ENCODE results near the gene RNF169. TPM values are rescaled to one million over a fixed set of nuclear protein-coding genes. Genes with fewer than 3 reads are reported as not detected.

RNF169 gene
- total RNA-seq, 4 donors from 2014 or later = 24.1 to 30.2 (median 27.5) TPM

GRCh38 chr11:74783241-74783871 is 34.7 kb downstream of the RNF169 start:
- TF ChIP-seq POLR2A (IDR thresholded peaks at IDR 0.05) (no peak), CTCF (IDR thresholded peaks at IDR 0.05) (no peak)
- Histone ChIP-seq H3K4me1 (peaks cover 7 to 8% of the 10 kb centered on the region in 2 donors), H3K36me3 (no peaks in the 10 kb centered on the region), H3K4me3 (replicated peaks in 1 of 3) (no peak overlapping the region), H3K27me3 (no peaks in the 10 kb centered on the region), H3K9me3 (no peaks in the 10 kb centered on the region), H3K27ac (no peak overlapping the region)
- intact Hi-C loops (cut with DNase I) = no loop called here
- DNase-seq = no peak
- WGBS, 2 donors = 72 to 75% methylated on average over 2 of the region's 2 CpGs

- WGBS, 2 donors = 74 to 82% methylated on average over 5 of the region's 5 CpGs
- intact Hi-C loops (cut with DNase I) = no loop called here
- peaks cover 7 to 8% of the 10 kb centered on the region in 2 donors for H3K4me1 ChIP-seq
- no peak overlapping the region for H3K4me3 ChIP-seq (replicated peaks in 1 of 3)
- TF ChIP-seq CTCF (IDR thresholded peaks at IDR 0.05) = no peak
- TF ChIP-seq POLR2A (IDR thresholded peaks at IDR 0.05) = no peak
- H3K27me3 ChIP-seq = no peaks in the 10 kb centered on the region
- no peak overlapping the region for H3K27ac ChIP-seq
- no peaks in the 10 kb centered on the region for H3K36me3 ChIP-seq
- no peaks in the 10 kb centered on the region for H3K9me3 ChIP-seq
- no peak for DNase-seq
These were observed 35.6 kb downstream of the RNF169 start for GRCh38 chr11:74784234-74784633.

- Histone ChIP-seq H3K4me1 (peaks cover 7 to 8% of the 10 kb centered on the region in 2 donors), H3K4me3 (replicated peaks in 1 of 3) (no peak overlapping the region), H3K27me3 (no peaks in the 10 kb centered on the region), H3K27ac (no peak overlapping the region), H3K36me3 (no peaks in the 10 kb centered on the region), H3K9me3 (no peaks in the 10 kb centered on the region)
- 84 to 94% methylated on average over 4 of the region's 4 CpGs for WGBS, 2 donors
- TF ChIP-seq POLR2A (IDR thresholded peaks at IDR 0.05) (no peak), CTCF (IDR thresholded peaks at IDR 0.05) (no peak)
- intact Hi-C loops (cut with DNase I) = no loop called here
- no peak for DNase-seq
These were observed 36.1 kb downstream of the RNF169 start for GRCh38 chr11:74784726-74785125.

DNA sequence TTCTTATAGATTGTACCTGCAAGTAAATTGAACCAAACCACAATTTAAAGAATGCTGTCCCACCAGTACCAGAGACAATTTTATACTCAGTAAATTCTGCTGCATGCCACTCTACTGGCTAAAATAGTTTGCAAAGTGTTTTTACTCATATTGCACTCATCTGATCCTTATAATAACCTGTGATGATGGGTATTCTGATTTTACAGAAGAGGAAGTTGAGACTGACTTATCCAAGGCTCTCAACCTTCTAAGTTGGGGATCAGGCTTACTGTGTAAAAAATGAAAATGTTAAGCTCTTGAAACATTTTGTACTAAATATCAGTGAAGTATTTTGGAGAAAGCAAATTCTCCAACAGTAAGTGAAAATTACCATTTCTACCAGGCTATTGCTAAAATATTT is 37.9 kb downstream of the RNF169 start:
- TF ChIP-seq CTCF (IDR thresholded peaks at IDR 0.05) (no peak), POLR2A (IDR thresholded peaks at IDR 0.05) (no peak)
- Histone ChIP-seq H3K4me3 (replicated peaks in 1 of 3) (no peak overlapping the region), H3K4me1 (peaks cover 7 to 8% of the 10 kb centered on the region in 2 donors), H3K36me3 (peaks cover 12 to 14% of the 10 kb centered on the region in 2 donors), H3K27ac (no peak overlapping the region), H3K9me3 (no peaks in the 10 kb centered on the region), H3K27me3 (no peaks in the 10 kb centered on the region)
- no peak for DNase-seq
- intact Hi-C loops (cut with DNase I) = no loop called here

GRCh38 chr11:74791333-74792100 is 42.9 kb downstream of the RNF169 start:
- Histone ChIP-seq H3K27me3 (no peaks in the 10 kb centered on the region), H3K4me3 (replicated peaks in 1 of 3) (no peak overlapping the region), H3K9me3 (no peaks in the 10 kb centered on the region), H3K4me1 (no peaks in the 10 kb centered on the region), H3K27ac (no peak overlapping the region), H3K36me3 (peaks cover 12 to 16% of the 10 kb centered on the region in 2 donors)
- WGBS, 2 donors = 87 to 100% methylated on average over 5 to 8 of the region's 9 CpGs
- DNase-seq = no peak
- TF ChIP-seq CTCF (IDR thresholded peaks at IDR 0.05) (no peak), POLR2A (IDR thresholded peaks at IDR 0.05) (no peak)
- intact Hi-C loops (cut with DNase I) = no loop called here

Measured in thyroid gland (tissue), 4 donors.